Measurements from ENCODE around the gene SND1.
"Not testable (repeated sequence)": the region's sequence is repeated elsewhere in the genome, so short reads cannot be mapped to it uniquely, and the experiment has no call there.

The SND1 gene

GRCh38 chr7:127810696-127811660 is 159.0 kb downstream of the SND1 start:
- DNase-seq: peak; percentile 33

GRCh38 chr7:127812540-127812939 is 160.5 kb downstream of the SND1 start:
- no peak for DNase-seq

GRCh38 chr7:127813991-127814541 is 162.1 kb downstream of the SND1 start:
- DNase-seq: no peak

- DNase-seq: no peak
Measured at GRCh38 chr7:127815631-127816145, 163.7 kb downstream of the SND1 start.

- no peak for DNase-seq
Measured at GRCh38 chr7:127816354-127817190, 164.6 kb downstream of the SND1 start.

- no peak for DNase-seq
Measured at GRCh38 chr7:127817466-127817865, 165.5 kb downstream of the SND1 start.

- DNase-seq: no peak
Measured at GRCh38 chr7:127818306-127818705, 166.3 kb downstream of the SND1 start.

- peak; percentile 73 for DNase-seq
Measured at GRCh38 chr7:127819975-127820731, 168.2 kb downstream of the SND1 start.

- DNase-seq: no peak
Measured at GRCh38 chr7:127820732-127821085, 168.7 kb downstream of the SND1 start.

GRCh38 chr7:127821146-127821545 is 169.2 kb downstream of the SND1 start:
- no peak for DNase-seq

GRCh38 chr7:127822822-127823508 is 171.0 kb downstream of the SND1 start:
- DNase-seq: no peak

- DNase-seq: peak; percentile 16
Measured at GRCh38 chr7:127824682-127825081, 172.7 kb downstream of the SND1 start.

- DNase-seq: no peak
Measured at GRCh38 chr7:127828843-127829500, 177.0 kb downstream of the SND1 start.

GRCh38 chr7:127831318-127832219 is 179.6 kb downstream of the SND1 start:
- DNase-seq: no peak

- DNase-seq: no peak
Measured at GRCh38 chr7:127832592-127832991, 180.6 kb downstream of the SND1 start.

GRCh38 chr7:127833641-127834040 is 181.6 kb downstream of the SND1 start:
- peak; percentile 24 for DNase-seq

GRCh38 chr7:127835679-127836078 is 183.7 kb downstream of the SND1 start:
- DNase-seq: no peak

- DNase-seq: not testable (repeated sequence)
Measured at GRCh38 chr7:127837816-127838410, 185.9 kb downstream of the SND1 start.

- peak; percentile 22 for DNase-seq
Measured at GRCh38 chr7:127838816-127839415, 186.9 kb downstream of the SND1 start.

All from fibroblast of skin of right biceps (primary cell).